GM23338 (cell line): ENCODE measurements around the gene RDH8. TPM values are rescaled to one million over a fixed set of nuclear protein-coding genes. Genes with fewer than 3 reads are reported as not detected.
A peak's percentile ranks its signal among the peaks of the same experiment; 100 is the strongest.
"Not testable (repeated sequence)": the region's sequence is repeated elsewhere in the genome, so short reads cannot be mapped to it uniquely, and the experiment has no call there.

Experiments
- ATAC-seq: fragments of 200-7000 bp; cut with Tn5 transposase; 3 replicates; pipeline ENCODE4 v1.9.1; 2020
- DNase-seq: peaks from one replicate; pipeline ENCODE4 v3.0.0-alpha.2; 2015; ENCODE audit warnings: low spot score
- H2AFZ ChIP-seq: fragments of 200-600 bp; sonication (generic); 2 replicates; pipeline ENCODE4 v1.8.0; 2016; ENCODE audit warnings: antibody characterized with exemption, mild to moderate bottlenecking, moderate library complexity
- H3F3A ChIP-seq: fragments of 200-600 bp; sonication (generic); replicated peaks from 2 replicates; pipeline ENCODE4 v1.8.0; 2017; ENCODE audit warnings: antibody characterized with exemption, mixed run types, low read depth
- H3K27ac ChIP-seq: fragments of 200-600 bp; sonication (generic); 2 replicates; pipeline ENCODE4 v1.6.1; 2016; ENCODE audit warnings: low read depth
- H3K27me3 ChIP-seq: fragments of 200-600 bp; sonication (generic); 2 replicates; pipeline ENCODE4 v1.8.0; 2016; ENCODE audit warnings: mild to moderate bottlenecking, mixed run types, moderate library complexity; ENCODE audit not compliant: insufficient read depth
- H3K36me3 ChIP-seq: fragments of 200-600 bp; sonication (generic); 2 replicates; pipeline ENCODE4 v1.8.0; 2016; ENCODE audit warnings: mild to moderate bottlenecking; ENCODE audit not compliant: insufficient read depth
- H3K4me1 ChIP-seq: fragments of 200-600 bp; sonication (generic); 2 replicates; pipeline ENCODE4 v1.8.0; 2016; ENCODE audit warnings: mild to moderate bottlenecking, moderate library complexity; ENCODE audit not compliant: insufficient read depth
- H3K4me2 ChIP-seq: fragments of 200-600 bp; sonication (generic); 2 replicates; pipeline ENCODE4 v1.7.1; 2017; ENCODE audit warnings: mixed run types
- H3K4me3 ChIP-seq: fragments of 200-600 bp; sonication (generic); 2 replicates; pipeline ENCODE4 v1.6.1; 2016; ENCODE audit warnings: mixed run types
- H3K79me2 ChIP-seq: fragments of 200-600 bp; sonication (generic); replicated peaks from 2 replicates; pipeline ENCODE4 v1.8.0; 2017; ENCODE audit warnings: mild to moderate bottlenecking; ENCODE audit not compliant: insufficient read depth
- H3K9me2 ChIP-seq: fragments of 200-600 bp; sonication (generic); 2 replicates; pipeline ENCODE4 v1.8.0; 2017; ENCODE audit not compliant: insufficient read depth
- H4K20me1 ChIP-seq: fragments of 200-600 bp; sonication (generic); replicated peaks from 2 replicates; pipeline ENCODE4 v1.8.0; 2017; ENCODE audit warnings: mild to moderate bottlenecking; ENCODE audit not compliant: insufficient read depth
- H3K27ac Mint-ChIP-seq: 2 replicates; pipeline ENCODE4 v1.8.0; 2020; ENCODE audit warnings: inconsistent platforms, mild to moderate bottlenecking, moderate library complexity, mixed read lengths
- H3K27me3 Mint-ChIP-seq: 3 replicates; pipeline ENCODE4 v1.8.0; 2022; ENCODE audit warnings: low read depth, mild to moderate bottlenecking, moderate library complexity, mixed read lengths, inconsistent platforms; ENCODE audit not compliant: insufficient read depth, poor library complexity
- H3K36me3 Mint-ChIP-seq: 3 replicates; pipeline ENCODE4 v1.8.0; 2021; ENCODE audit warnings: low read depth, mild to moderate bottlenecking, inconsistent platforms, moderate library complexity, mixed read lengths
- H3K4me1 Mint-ChIP-seq: 3 replicates; pipeline ENCODE4 v1.8.0; 2020; ENCODE audit warnings: mild to moderate bottlenecking, inconsistent platforms, mixed read lengths
- H3K4me3 Mint-ChIP-seq: 3 replicates; pipeline ENCODE4 v1.8.0; 2021; ENCODE audit warnings: moderate library complexity, mild to moderate bottlenecking, inconsistent platforms, mixed read lengths
- H3K9me3 Mint-ChIP-seq: 3 replicates; pipeline ENCODE4 v1.8.0; 2020; ENCODE audit warnings: moderate library complexity, mild to moderate bottlenecking, inconsistent platforms, mixed read lengths
- CREB1 ChIP-seq: fragments of 250-450 bp; sonication (Bioruptor Pico); IDR thresholded peaks from 2 replicates; pipeline ENCODE4 v1.5.0; 2020; ENCODE audit warnings: low read depth, mild to moderate bottlenecking, moderate library complexity
- EZH2 ChIP-seq: fragments of 200-600 bp; sonication (generic); IDR thresholded peaks from one replicate; pipeline ENCODE4 v1.8.0; 2017; ENCODE audit warnings: antibody characterized with exemption, mild to moderate bottlenecking, low read depth; ENCODE audit not compliant: unreplicated experiment
- JUNB ChIP-seq: IDR thresholded peaks from one replicate; pipeline ENCODE4 v1.6.1; 2016; ENCODE audit warnings: antibody characterized with exemption; ENCODE audit not compliant: unreplicated experiment
- ZNF114 ChIP-seq: fragments of 250-450 bp; sonication (Bioruptor Pico); IDR thresholded peaks from 2 replicates; pipeline ENCODE4 v1.5.0; 2020; ENCODE audit warnings: mild to moderate bottlenecking, moderate library complexity
- polyA plus RNA-seq: library from polyadenylated mRNA; unstranded; fragments of >200 nt; fragmentation: Nextera tagmentation; extraction: Ambion mirVana; gene quantifications from 2 replicates; pipeline ENCODE4 v1.2.1, GENCODE V29; 2016
- total RNA-seq: library from RNA; depleted of rRNA; stranded (reverse); fragments of >200 nt; shearing (Covaris generic); gene quantifications from 2 replicates; pipeline ENCODE4 v1.2.3, GENCODE V29; 2014
- TF ChIP-seq, protein P1 (sequence below): IDR thresholded peaks from one replicate; pipeline ENCODE4 v1.6.1; 2018; ENCODE audit warnings: antibody characterized with exemption; ENCODE audit not compliant: unreplicated experiment
- TF ChIP-seq, protein P2 (sequence below), 2 experiments: fragments of 200-600 bp in 1 of 2; sonication (generic) in 1 of 2; conservative IDR thresholded peaks; 2 replicates each; pipeline versions ENCODE4 v1.5.1 to v1.6.1; 2016 to 2017; ENCODE audit warnings: antibody characterized with exemption in 2 of 2, low read depth in 2 of 2, mild to moderate bottlenecking in 2 of 2, moderate library complexity in 1 of 2
- TF ChIP-seq, protein P3 (sequence below): IDR thresholded peaks from 2 replicates; pipeline ENCODE4 v1.6.1; 2016; ENCODE audit warnings: antibody characterized with exemption

The RDH8 gene
- total and polyA plus RNA-seq, 2 experiments from 2014 or later = not detected

DNA sequence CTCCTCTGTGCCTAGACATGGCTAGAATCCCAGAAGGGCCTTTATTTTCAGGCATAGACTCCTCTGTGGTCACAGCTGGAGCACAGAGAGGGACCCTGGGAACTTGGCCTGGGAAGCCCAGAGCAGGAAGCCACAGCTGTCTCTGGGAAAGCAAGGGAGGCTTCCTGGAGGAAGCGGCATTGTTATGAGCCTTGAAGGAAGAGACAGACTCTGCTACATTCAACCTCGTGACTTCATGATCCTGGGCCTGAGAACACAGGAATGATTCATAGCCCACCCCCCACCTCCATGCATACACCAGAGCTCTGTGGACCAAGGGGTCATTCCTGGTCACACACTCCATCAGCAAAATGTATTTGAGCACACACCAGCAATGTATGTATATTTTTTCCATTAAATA, 8.6 kb downstream of the RDH8 start (continued):
- TF ChIP-seq, protein P1, sequence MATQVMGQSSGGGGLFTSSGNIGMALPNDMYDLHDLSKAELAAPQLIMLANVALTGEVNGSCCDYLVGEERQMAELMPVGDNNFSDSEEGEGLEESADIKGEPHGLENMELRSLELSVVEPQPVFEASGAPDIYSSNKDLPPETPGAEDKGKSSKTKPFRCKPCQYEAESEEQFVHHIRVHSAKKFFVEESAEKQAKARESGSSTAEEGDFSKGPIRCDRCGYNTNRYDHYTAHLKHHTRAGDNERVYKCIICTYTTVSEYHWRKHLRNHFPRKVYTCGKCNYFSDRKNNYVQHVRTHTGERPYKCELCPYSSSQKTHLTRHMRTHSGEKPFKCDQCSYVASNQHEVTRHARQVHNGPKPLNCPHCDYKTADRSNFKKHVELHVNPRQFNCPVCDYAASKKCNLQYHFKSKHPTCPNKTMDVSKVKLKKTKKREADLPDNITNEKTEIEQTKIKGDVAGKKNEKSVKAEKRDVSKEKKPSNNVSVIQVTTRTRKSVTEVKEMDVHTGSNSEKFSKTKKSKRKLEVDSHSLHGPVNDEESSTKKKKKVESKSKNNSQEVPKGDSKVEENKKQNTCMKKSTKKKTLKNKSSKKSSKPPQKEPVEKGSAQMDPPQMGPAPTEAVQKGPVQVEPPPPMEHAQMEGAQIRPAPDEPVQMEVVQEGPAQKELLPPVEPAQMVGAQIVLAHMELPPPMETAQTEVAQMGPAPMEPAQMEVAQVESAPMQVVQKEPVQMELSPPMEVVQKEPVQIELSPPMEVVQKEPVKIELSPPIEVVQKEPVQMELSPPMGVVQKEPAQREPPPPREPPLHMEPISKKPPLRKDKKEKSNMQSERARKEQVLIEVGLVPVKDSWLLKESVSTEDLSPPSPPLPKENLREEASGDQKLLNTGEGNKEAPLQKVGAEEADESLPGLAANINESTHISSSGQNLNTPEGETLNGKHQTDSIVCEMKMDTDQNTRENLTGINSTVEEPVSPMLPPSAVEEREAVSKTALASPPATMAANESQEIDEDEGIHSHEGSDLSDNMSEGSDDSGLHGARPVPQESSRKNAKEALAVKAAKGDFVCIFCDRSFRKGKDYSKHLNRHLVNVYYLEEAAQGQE = no peak
- no peak for TF ChIP-seq CREB1 (CRISPR knock-in tag)
- TF ChIP-seq, protein P2, sequence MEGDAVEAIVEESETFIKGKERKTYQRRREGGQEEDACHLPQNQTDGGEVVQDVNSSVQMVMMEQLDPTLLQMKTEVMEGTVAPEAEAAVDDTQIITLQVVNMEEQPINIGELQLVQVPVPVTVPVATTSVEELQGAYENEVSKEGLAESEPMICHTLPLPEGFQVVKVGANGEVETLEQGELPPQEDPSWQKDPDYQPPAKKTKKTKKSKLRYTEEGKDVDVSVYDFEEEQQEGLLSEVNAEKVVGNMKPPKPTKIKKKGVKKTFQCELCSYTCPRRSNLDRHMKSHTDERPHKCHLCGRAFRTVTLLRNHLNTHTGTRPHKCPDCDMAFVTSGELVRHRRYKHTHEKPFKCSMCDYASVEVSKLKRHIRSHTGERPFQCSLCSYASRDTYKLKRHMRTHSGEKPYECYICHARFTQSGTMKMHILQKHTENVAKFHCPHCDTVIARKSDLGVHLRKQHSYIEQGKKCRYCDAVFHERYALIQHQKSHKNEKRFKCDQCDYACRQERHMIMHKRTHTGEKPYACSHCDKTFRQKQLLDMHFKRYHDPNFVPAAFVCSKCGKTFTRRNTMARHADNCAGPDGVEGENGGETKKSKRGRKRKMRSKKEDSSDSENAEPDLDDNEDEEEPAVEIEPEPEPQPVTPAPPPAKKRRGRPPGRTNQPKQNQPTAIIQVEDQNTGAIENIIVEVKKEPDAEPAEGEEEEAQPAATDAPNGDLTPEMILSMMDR (conservative IDR thresholded peaks at IDR 0.05; ENCODE audit: low read depth in 2 of 2) = no peak

DNA sequence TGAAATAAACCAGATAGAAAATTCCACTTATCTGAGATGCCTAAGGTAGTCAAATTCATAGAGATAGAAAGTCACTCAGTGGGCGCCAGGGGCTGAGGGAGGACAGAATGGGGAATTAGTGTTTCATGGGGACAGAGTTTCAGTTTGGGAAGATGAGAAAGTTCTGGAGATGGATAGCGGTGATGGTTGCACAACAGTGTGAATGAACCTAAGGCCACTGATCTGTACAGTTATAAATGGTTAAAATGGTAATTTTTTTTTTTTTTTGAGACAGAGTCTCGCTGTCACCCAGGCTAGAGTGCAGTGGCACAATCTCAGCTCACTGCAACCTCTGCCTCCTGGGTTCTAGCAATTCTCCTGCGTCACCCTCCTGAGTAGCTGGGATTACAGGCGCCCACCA, 9.8 kb downstream of the RDH8 start:
- not testable (repeated sequence) for H2AFZ ChIP-seq, H4K20me1 ChIP-seq, H3K79me2 ChIP-seq, H3K4me1 Mint-ChIP-seq, H3K4me3 Mint-ChIP-seq, H3K27me3 ChIP-seq, ATAC-seq, H3K9me2 ChIP-seq, H3K27ac ChIP-seq, H3K27me3 Mint-ChIP-seq, H3K4me1 ChIP-seq, H3K36me3 Mint-ChIP-seq, H3K27ac Mint-ChIP-seq, H3F3A ChIP-seq, H3K4me2 ChIP-seq, H3K36me3 ChIP-seq, H3K4me3 ChIP-seq, H3K9me3 Mint-ChIP-seq, DNase-seq

DNA sequence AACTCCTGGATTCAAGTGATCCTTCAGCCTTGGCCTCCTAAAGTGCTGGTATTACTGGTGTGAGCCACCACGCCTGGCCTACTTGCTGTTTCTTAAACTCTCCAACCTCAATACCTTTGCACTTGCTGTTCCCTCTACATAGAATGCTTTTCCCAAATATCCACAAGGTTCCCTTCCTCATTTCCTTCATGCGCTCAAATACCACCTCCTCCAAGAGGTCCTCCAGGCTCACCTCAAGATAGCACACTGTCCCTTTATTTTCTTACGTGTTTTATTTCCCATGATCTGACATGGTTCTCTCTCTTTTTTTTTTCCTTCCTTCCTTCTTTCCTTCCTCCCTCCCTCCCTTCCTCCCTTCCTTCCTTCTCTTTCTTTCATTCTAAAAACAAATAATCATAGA, 13.5 kb downstream of the RDH8 start:
- Mint-ChIP-seq H3K27me3 (peaks cover 6% of the 10 kb centered on the region), H3K4me3 (no peak overlapping the region; the same call in 2 of the 3 replicates), H3K9me3 (no peaks in the 10 kb centered on the region), H3K36me3 (no peaks in the 10 kb centered on the region; the same call in 2 of the 3 replicates), H3K4me1 (peaks cover 8% of the 10 kb centered on the region; the same call in 2 of the 3 replicates), H3K27ac (no peak overlapping the region)
- ATAC-seq (no peak), DNase-seq (no peak)
- no peaks in the 10 kb centered on the region for H4K20me1 ChIP-seq
- peak overlapping the region; percentile 40; the same call in 1 of the 2 replicates for H2AFZ ChIP-seq
- no peaks in the 10 kb centered on the region for H3F3A ChIP-seq
- peaks cover 10% of the 10 kb centered on the region; the same call in 1 of the 2 replicates for H3K27me3 ChIP-seq
- no peaks in the 10 kb centered on the region for H3K9me2 ChIP-seq
- H3K27ac ChIP-seq = no peak overlapping the region
- no peaks in the 10 kb centered on the region for H3K36me3 ChIP-seq
- H3K4me1 ChIP-seq = peaks cover 6% of the 10 kb centered on the region
- no peaks in the 10 kb centered on the region for H3K79me2 ChIP-seq
- peak overlapping the region; percentile 71; the same call in 1 of the 2 replicates for H3K4me2 ChIP-seq
- no peak overlapping the region for H3K4me3 ChIP-seq
- no peak for TF ChIP-seq JUNB
- no peak for TF ChIP-seq EZH2
- TF ChIP-seq ZNF114 = no peak
- TF ChIP-seq, protein P3, sequence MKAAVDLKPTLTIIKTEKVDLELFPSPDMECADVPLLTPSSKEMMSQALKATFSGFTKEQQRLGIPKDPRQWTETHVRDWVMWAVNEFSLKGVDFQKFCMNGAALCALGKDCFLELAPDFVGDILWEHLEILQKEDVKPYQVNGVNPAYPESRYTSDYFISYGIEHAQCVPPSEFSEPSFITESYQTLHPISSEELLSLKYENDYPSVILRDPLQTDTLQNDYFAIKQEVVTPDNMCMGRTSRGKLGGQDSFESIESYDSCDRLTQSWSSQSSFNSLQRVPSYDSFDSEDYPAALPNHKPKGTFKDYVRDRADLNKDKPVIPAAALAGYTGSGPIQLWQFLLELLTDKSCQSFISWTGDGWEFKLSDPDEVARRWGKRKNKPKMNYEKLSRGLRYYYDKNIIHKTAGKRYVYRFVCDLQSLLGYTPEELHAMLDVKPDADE = no peak
